GM18868 (cell line): ENCODE measurements around the gene OLFML2B.

Experiments
- ATAC-seq: cut with Tn5 transposase; IDR thresholded peaks from one replicate; pipeline ENCODE4 v1.9.1; 2021; ENCODE audit warnings: mild to moderate bottlenecking, moderate library complexity; ENCODE audit not compliant: unreplicated experiment

The OLFML2B gene

GRCh38 chr1:162008799-162009198, 14.9 kb downstream of the OLFML2B start:
- ATAC-seq = no peak

DNA sequence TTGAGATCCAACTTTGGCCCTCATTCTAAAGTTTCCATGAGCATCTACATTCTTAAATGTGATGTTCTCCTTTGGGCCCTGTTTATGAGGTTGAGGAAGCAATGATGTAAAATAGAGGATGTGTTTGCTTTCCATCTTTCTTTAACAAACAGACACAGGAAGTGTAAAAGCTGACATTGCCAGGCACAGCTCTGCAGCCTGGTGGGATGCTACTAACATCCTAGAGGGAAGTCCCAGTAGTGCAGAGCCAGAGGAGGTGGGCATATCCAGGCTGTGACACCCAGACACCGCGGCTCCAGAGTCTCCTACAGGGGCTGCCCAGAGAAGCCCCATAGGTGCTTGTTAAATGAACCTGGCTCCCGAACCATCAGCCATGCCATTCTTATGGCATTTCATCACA, 16.2 kb downstream of the OLFML2B start:
- ATAC-seq = no peak

DNA sequence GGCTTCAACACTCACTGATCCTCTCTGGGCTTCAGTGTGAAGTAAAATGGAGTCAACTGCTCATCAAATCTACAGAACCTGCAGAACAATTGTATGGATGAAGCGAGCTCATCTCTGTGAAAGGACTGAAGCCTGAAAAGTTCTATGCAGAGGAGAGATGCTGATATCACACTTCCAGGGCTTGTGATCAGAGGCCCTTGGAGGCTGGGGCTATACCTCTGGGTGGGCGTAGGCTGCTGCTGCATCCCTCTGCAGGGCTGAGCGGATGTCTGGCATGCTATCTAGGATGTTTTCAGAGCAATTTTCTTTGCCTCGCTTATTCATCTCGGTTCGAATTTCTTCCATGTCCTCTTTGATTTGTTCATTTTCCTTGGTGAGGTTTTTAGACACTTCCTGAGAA, 17.6 kb downstream of the OLFML2B start:
- no peak for ATAC-seq

GRCh38 chr1:162004441-162004950, 19.2 kb downstream of the OLFML2B start:
- no peak for ATAC-seq

GRCh38 chr1:162003830-162004215, 19.8 kb downstream of the OLFML2B start:
- no peak for ATAC-seq

GRCh38 chr1:162003061-162003829, 20.4 kb downstream of the OLFML2B start:
- no peak for ATAC-seq

DNA sequence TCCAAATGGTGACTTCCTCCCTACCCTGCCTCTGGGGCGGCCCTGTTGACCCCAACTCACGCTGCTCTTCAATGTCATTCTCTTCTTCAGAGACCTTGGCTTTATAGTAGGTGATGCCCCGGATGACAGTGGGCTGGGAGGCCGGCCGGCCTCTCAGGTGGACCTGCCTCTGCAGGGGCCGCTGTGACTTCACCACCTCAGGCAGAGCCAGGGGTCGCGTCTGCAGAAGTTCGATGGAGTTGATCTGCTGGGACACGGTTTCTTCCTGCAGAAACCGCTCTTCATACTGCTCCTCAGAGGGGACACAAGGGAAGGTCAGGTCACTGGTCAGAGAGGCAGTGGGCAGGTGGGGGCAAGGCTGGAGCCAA, 23.6 kb downstream of the OLFML2B start:
- no peak for ATAC-seq

- no peak for ATAC-seq
Observed at GRCh38 chr1:161999301-162000052, 24.2 kb downstream of the OLFML2B start.

DNA sequence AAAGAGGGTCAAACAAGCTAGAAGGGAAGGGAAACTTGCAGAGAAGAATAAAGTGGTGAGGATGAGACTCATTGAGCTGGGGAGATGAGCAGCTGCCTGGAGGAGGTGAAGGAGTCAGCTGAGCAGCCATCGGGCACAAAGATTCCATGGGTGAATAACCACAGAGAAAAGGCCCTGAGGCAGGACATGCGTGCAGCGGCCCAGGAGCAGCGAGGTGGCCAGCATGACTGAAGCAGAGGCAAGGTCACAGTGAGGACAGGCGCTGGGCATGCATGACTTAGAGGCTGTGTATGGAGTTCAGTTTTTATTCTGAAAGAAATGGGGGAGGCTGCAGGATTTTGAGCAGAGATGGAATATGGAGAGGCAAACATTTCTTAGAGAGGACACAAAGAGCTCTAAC, 24.9 kb downstream of the OLFML2B start:
- no peak for ATAC-seq

- no peak for ATAC-seq
Observed at GRCh38 chr1:161997152-161997551, 26.5 kb downstream of the OLFML2B start.

GRCh38 chr1:161994175-161994668, 29.4 kb downstream of the OLFML2B start:
- ATAC-seq = no peak

GRCh38 chr1:161993576-161993975, 30.1 kb downstream of the OLFML2B start:
- no peak for ATAC-seq

DNA sequence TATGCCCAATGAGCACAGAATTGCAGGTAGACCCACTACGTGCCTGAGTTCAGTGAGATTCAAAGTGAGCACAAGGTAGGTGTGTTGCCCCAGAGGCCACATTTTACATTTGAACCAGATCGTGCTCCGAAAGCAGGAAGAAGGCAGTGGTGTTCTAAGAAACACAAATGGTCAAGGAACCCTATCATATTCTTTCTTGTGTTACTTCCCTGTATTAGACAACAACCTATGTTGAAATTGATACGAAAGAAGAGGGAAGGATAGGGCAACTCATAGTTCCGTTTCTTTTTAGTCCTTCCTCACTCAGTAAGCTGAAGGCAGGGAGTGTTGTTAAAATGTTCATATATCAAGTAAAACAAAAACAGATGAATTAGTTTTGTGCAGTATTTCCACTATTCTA, 33.9 kb downstream of the OLFML2B start:
- ATAC-seq = no peak

DNA sequence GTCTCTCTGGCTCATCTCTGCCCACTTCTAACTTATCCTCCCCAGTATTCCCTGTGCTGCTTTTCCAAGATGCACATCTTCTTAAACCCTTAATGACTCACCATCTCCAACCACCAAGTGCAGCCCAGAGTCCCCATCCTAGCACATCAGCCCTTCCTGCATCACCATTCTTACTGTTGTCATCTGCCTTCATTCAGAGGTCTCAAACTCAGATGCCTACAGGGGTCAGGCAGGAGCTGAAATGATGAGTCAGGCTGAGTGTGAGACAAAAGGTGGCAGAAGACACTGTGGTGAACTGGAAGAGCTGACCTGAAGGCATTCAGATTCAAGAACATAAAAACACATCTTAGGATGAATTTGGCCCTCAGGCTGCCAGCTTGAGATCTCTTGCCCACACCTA, 34.6 kb downstream of the OLFML2B start:
- no peak for ATAC-seq

GRCh38 chr1:161988413-161988812, 35.3 kb downstream of the OLFML2B start:
- ATAC-seq = no peak

DNA sequence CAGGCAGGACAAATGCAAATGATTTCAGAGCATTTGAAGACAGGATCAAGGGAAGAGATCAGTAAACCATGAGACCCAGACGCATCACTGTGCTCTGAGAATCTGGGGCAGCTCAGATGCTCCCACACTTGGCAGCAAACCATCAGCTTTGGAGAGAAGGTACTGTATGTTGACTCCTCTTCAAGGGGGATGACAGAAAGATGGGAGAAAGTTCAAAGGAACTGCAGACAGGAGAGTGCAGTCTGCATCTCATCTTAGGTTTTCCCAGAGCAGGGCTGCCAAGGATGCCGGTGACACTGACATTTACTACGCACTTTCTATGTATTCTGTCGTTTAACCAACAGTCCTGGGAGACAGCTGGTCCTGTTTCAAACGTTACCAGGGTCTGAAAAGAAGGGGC, 35.8 kb downstream of the OLFML2B start:
- no peak for ATAC-seq

DNA sequence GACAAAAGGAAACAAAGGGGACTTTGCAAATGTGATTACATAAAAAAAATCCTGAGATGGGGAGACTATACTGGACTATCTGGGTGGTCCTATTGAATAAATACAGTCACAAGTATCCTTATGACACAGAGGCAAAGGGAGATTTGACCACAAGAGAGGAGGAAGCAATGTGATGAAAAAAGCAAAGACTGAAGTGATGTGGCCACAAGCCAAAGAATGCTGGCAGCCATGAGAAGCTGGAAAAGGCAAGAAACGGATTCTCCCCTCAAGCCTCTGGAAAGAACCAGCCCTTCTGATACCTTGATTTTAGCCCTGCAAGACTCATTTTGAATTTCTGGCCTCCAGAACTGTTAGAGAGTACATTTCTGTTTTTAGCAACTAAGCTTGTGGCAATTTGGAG, 36.4 kb downstream of the OLFML2B start:
- no peak for ATAC-seq

- ATAC-seq = no peak
Observed at GRCh38 chr1:161986328-161986727, 37.3 kb downstream of the OLFML2B start.

DNA sequence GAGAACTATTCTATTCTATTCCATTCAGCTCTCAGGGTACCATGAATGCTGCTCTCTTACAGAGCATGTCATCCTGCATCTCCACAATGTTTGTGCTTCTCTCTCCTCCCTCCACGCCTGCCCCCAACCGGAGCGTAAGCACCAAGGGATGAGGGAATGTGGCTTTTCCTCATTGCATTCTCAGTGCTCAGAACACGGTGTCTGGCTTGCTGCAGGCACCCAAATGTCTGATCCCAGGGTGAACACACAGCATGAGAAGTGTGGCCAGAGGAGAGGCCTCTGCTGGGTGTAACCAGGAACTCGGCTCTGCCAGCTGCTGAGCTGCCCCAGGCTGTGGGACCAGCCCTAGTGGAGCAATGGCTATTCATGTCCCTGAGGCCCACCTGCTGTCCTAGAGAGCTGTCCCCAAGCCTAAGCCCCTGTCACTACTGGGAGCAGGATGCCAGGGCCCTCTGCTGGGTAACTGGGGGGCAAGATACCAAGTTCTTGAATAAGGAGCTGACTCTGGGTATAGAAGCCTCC, 38.3 kb downstream of the OLFML2B start:
- no peak for ATAC-seq

- no peak for ATAC-seq
Observed at GRCh38 chr1:161983725-161984124, 39.9 kb downstream of the OLFML2B start.

DNA sequence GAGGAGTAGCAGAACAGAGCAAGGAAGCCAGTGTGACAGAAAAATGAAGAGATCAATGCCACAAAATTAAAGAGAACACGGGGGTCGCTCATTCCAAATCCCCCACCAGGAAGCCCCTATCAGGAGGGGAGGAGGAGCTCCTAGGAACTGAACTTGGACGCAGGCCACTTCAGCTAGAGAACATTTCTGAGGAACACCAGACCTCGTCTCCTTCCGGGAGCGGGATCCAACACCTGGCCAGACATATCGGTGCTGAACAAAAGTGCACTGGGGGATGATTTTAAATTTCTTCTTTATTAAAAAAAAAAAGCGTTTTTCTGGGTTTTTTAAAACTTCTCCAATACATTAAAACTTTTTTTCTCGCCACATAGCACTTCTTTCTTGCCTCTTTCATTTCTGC, 40.8 kb downstream of the OLFML2B start:
- ATAC-seq = no peak

DNA sequence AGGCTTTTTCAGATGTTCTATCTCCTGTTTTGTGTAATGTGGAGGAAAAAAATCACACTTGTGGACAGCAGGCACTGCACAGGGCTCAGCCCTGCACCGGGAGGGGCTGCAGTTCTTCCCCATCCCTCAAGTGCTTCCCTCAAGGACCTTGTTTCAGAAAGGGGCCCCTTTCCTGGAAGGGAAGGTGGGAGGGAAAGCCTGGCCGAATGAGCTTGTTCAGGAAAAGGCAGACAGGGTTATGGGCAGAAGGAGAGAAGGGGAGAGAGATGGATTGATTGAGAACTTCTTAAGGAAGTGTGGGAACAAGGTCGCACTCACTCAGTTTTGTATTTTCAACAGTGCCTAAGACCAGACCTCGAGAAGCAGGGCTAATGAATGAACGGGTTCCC, 41.2 kb downstream of the OLFML2B start:
- no peak for ATAC-seq
